Hypothalamus (tissue), 51 donors: ENCODE data around the gene MORC1.
"Not testable (repeated sequence)": the region's sequence is repeated elsewhere in the genome, so short reads cannot be mapped to it uniquely, and the experiment has no call there.

Experiments used
- DNase-seq, 51 donors: peaks; one replicate each; lab custom pipeline; 2025; lab: John Stamatoyannopoulos, UW

MORC1 gene

DNA sequence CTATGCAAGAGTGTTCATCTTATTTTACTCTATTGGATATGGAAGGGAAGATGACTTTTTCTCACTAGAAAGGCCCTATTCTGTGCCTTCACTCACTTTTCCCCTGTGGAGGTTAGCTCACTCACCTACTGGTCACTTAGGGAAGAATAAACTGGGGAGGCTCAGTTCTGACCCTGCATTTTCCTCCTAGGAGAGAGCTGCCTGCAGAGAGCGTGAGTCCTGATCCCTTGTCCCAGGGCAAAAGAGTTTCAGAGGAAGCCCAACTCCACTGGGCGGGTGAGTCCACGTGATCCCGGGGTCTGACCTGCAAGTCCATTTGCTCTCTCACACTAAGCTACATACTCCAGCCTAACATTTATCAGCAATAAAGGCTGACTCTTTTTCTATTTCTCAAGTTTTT lies 8.4 kb downstream of the MORC1 start:
- no peak for DNase-seq

DNA sequence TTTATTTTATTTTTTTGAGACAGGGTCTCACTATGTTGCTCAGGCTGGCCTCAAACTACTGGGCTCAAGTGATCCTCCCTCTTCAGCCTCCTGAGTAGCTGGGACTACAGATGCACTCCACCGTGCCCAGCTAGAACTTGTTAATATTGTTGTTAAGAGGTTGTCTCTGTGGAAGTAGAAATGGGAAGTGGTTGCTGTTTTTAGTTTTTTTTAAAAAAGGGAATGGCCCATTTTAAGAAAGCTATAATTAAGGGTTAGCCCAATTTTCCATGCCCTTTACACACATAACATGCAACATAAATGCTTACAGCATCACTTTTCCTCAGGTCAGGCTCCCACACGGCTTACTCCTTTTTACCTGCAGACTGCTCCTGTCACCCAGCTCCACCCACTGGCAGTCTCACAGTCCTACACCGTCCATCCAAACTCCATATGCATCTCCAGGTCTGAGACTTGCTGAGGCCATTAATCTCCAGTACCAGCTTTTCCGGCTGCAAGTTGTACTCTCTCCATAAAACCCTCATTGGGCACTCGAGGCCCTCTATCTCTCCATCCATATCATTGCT lies 19.8 kb downstream of the MORC1 start:
- DNase-seq: no peak

DNA sequence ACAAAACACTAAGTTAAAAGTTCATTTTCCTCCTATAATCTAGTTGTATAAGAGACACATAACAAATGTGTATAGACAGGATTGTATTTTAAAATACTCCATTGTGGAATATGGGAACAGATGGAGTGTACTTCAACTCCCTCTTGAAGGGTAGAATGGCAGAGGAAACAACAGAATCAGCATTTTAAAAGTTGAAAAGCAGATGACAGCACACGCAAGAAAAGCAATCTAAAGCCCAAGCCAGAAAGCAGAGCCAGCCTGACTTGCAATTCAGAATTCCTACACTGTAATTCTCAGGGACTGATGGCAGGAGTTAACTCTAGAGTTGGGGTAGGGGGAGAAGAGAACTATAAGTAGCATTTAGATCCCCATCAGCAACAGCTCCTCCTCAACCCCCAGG lies 22.8 kb downstream of the MORC1 start:
- no peak for DNase-seq

DNA sequence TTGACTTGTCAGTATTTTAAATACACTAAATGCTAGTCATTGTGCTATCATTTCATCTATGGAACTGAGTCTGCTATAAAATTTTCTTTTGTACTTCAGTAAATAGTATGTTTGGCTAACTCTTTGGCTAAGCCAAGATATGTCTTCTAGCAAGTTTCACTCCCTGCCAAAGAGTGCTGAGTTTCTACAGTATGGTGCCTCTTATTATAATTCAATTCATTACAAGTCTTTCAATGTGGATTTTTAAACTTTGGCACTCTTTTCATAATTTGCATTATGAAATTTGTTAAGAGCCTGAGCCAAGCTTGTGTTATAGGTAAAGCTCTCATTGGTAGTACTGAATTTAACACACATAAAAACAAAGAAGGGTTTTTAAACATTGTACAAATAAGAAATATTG lies 24.4 kb downstream of the MORC1 start:
- DNase-seq: no peak

DNA sequence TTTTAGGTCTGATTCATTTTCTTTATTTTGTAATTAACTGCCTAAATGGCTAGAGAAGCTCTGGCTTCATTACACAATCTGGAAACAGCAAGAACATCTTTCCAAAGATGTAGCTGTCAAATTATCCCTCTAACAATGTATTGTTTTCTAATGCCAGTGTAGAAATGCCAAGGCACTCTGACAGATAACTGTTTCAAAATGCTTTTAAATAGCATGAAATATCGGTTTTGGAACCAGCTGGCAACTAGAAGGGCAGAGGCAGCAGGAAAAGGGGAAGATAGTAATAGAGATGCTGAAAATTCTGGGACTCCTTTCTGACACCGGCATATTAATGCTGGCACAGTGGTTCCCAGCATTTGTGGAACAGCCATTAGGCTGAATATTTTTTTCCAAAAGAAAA lies 26.1 kb downstream of the MORC1 start:
- no peak for DNase-seq

DNA sequence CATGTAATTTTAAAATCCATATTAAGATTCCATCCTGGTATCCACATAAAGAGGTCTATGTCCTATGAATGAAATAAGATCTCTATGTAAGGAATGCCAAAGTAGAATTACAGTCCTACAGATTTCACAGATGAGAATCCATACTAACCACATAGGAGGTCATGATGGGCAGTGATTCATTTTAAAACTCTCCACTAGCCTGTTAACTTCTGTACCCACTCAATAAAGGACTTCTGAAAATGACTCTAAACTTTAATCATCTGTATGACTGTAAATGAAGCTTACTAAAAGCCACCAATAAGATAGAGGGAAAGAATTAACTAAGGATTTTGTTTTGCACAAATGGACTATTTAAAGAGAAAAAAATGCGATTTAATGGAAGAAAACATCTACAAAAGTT lies 28.7 kb downstream of the MORC1 start:
- no peak for DNase-seq

DNA sequence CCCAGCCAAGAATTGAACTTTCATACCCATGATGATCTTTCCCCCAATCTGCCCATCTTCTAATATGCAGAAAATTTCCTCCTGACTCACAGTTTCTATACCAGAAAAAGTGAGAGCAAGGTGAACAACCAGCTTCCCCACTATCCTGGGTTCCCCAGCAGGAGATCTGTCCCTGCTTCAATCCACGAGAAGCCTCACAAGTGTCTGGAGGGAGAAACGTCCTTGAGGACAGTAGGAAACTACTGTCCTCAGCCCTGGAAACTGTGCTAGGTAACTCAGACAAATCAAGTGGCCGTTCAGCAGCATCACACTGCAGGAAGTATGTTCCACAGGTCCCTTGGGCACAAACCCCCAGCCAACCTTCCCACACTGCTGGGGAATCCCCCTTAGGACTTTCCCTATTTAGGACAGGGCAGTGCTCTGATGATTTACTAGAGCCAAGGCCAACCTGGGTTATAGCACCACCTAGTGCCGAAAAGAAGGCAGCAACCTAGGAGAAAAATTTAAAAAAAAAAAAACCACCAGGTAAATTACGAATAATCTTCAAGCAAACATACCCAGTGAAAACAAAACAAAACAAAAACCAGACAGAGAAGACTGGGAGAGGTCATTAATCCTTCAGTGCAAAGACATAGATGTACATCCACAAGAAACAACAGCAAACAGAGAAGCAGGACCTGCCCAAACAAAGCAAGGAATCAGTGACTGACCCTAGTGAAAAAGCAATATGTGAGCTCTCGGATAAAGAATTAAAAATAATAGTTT lies 36.0 kb downstream of the MORC1 start:
- DNase-seq: no peak

DNA sequence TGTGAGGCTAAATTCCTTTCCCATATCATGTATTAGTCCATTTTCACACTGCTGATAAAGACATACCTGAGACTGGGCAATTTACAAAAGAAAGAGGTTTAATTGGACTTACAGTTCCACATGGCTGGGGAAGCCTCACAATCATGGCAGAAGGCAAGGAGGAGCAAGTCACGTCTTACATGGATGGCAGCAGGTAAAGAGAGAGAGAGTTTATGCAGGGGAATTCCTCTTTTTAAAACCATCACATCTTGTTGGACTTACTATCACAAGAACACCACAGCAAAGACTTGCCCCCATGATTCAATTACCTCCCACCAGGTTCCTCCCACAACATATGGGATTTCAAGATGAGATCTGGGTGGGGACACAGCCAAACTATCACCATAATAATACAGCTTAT lies 37.8 kb downstream of the MORC1 start:
- DNase-seq: not testable (repeated sequence)

DNA sequence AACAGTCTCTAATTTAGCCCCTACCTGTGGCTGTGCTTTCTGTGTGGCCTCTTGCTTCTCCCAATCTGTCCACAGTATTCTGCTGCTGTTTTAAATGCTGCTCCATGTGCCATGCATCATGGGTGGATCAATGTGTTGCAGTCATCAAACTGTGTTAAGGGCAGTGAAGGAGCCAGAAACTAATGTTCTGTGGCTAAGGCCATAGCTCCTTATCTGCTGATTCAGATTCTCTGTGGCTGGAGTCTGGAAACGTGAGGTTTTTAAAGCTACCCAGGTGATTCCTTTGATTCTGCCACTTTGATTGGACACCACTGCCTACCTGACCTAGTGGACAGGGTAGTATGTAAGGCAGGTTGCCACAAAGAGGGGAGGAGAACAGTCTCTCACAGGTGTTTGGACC lies 44.8 kb downstream of the MORC1 start:
- DNase-seq: no peak

DNA sequence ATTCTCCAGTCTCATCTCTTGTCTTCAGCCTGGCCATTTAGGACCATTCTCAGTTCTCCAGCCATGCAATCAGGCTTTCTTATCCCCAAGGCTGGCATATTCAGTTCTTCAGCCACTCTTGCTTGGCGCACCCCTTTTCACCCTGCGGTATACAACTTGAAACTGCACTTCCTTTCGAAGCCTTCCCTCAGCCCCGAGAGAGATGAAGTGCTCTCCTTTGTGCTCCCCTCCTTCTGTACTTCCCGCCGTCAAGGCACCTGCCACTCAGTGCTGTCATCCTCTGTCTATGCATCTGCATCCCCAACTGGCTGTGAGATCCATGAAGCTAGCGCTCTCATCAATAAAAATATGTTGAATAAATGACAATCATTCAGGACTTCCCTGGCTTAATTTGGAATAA lies 45.7 kb downstream of the MORC1 start:
- peak in 2 of 51 donors; percentile 2 to 3 for DNase-seq

DNA sequence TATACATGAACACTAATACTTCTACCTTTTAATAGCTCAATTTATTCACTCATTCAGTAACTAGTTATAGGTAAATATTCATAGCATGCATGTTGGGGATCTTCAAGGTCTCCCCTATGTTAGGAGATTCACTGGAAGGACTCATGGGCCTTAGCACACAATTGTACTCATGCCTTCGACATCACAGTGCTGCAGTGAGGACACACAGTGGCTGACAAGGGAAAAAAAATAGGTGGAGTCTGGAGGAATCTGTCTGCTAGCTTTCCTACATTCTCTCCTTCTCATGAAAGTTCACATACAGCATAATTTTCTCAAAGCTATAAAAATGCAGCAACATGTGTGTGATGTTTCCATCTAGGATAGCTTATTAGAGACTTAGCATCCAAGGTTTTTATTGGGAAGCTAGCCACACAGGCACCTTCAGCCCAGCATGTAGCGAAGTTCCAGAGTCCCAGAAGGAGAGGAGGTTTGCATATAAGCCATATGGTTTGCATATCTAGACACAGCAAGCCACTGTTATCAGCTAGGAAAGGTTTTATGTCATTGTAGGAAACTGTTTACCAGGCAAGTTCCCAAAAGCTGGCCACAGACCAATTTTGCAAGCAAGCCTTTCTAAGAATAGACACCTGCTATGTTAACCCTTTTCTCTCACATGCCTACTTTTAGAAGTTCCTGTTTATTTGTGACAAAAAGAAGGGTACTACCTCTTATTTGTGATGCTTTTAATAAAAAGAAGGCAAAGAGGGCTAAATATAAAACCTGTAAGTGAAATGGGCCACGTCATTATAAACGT lies 46.4 kb downstream of the MORC1 start:
- DNase-seq: no peak

DNA sequence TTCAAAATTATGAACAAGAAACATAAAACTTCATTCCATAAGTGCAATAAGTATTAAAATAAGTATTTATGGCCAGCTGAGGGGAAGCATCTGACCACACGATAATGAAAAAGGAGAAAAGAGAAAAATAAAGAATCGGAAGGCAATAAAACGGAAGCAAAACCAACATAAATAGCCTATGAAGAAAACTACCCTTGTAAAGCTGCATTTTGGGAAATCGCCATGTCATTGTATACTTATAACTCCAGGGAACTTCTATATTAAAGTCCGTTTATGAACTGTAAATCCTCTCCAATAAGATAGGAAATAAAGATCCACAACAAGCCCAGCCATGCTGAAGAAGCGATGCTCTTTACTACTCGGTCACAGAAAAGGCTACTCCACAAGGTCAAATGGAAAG lies 47.7 kb downstream of the MORC1 start:
- DNase-seq: no peak

DNA sequence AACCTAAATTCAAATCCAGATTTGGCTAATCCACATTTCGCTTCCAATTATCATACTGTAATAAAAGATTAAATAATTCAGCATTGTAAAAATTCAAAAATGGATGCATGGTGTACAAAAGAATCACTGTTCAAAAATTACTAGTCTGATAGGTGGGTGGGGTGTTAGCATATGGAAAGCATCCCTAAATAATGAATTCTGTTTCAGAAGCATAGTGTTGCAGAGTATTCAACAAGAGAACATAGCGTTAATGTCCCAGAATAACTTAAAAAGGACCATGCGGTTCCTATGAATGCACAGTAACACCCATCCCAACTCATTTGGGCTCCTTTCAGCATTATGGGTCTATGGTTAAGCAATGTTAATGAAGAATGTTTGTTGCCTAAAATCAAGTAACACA lies 51.1 kb downstream of the MORC1 start:
- DNase-seq: no peak

DNA sequence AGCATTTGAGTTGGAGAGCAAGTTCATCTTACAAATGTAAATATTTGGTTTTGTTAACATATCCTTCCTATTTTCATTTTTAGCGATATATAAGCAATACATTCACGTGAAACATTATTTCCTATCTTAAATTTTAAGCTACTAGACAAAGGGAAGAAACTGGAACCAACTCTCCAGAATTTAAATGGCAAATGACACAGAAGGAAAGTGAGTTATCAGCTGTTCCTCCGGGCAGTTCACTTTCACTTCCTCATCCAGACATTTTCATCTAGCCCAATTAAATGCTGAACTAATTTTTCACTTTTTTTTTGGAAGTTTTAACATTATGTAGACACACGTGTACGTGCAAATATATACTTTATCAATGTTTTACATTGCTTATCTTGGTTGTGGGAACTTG lies 58.7 kb downstream of the MORC1 start:
- no peak for DNase-seq

DNA sequence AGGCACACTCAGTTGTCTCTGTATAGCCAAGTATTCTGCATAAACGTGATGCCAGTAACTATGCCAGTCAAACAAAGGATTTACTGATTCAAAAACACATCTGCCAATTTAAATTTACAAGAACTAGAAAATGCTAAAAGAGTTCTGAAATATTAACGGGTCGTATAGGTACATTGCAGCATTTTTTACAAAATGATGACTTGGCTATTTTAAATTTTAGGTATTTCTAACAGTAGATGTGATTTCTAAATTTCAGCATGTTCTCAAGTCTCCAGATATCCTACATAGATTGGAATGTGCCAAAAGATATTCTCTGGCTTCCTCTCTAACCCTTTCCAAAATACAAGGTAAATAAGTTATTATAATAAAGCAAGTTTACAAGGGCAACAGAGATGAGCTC lies 60.3 kb downstream of the MORC1 start:
- DNase-seq: no peak

DNA sequence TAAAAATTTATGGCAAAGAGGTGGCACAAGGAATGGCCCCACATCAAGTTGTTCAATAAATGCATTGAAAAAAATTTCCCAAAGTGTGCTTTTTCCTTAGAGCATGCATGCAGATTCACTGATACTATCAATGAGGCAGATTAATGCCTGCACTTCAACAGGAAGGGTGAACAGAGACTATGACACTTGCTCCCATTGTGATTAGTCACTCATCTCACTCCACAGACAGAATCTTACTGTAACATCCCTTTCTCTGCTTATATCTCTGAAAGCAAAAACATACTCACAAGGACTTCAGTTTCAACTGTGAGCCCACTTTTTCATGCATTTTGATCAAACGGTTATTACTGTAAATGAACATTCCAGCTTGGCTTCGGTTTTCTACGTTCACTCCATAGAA lies 60.9 kb downstream of the MORC1 start:
- DNase-seq: no peak

DNA sequence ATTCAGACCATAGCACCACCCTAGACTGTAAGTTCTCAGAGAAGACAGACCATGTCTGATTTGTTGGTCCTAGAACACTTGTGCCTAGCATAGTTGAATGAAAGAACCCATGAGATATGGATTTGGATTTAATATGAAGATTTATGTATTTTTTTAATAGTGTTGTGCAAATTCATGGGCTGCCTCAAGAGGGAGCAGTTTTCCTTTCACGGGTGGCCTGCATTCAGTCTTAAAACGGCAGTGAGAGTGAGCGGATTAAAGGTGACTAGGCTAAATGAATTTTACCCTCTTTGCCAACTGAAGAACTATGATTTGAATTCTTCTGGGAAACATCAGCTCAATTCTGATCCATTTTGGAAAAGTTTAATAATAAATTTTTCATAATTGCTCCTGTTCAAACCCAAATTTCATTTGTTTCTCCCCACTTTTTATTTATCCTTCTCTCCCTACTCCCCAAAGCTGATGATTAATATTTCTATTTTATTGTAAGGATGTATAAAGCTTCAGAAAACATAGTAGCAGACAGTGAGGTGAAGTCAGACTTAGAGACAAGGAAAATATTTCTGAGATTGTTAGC lies 67.3 kb downstream of the MORC1 start:
- DNase-seq: no peak

DNA sequence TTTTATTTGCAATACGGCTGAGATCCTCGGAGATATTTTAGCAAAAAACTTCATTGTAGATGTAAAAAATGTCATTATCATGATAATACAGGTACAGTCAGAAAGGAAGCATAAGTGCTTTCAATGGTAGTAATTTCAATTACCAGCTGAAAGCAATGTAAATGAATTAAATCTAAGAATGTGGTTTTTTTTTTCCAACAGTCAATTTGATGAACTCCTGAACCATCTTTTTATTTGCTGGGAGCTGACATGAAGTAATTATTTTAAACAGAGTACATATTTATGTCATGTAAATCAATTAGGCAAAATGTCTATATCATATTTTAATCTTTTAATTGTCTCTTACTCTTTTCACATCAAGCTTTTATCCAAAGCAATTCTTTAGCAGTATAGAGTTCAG lies 70.6 kb downstream of the MORC1 start:
- no peak for DNase-seq

DNA sequence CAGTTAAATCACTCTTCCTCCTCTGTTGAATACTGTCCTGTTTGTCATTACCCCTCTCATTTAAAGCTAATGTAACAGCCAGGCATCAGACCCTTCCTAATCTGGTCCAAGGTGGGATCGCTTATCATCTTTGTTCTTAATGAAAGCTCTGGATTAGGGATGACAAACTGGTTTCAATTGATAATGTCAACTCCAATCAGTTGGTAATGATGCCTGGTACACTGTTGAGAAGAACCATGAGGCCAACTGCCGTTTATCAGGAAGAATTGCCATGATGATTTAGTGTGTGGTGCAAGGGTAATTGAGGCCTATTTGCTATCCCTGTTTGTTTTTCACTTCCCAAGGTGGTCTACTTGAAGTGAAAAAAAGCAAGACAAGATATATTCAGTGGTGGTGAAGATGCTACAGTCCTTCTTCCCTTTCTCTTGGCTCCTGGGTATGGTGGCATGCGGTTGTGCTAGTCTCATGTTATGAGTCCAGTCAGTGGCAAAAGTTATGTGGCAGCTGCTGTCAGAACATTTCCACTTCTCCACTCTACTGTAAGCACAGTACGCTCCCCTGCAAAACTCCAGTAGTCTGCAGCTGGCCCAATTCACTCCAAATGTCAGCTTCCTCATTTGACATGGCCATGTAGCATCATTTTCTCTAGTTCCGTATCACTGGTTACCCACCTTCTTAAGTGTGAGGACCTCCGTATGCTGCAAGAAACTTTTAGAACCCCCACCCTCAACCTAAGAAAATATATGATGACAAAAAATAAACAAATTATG lies 72.5 kb downstream of the MORC1 start:
- peak in 3 of 51 donors; percentile 1 to 3 (median 2) for DNase-seq

DNA sequence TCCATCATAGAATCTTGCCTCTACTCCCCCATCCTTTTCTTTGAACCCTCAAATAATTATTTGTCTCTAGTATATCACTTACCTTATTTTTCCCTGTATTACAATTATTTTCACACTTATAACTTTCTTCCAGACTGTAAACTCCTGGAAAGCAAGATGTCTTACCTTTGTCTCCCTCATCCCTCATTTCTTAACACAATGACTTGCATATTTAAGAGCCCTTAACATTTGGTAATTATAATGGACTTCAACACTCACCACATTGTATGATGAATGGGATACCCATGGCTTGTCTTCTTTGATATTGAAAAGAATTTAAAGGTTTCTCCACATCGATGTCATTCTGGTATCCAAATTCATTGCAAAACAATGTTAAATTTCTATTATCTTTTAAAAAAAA lies 82.9 kb downstream of the MORC1 start:
- DNase-seq: no peak
